ENCODE results near the gene SNRNP200. TPM values are rescaled to one million over a fixed set of nuclear protein-coding genes. Genes with fewer than 3 reads are reported as not detected.
A peak's percentile ranks its signal among the peaks of the same experiment; 100 is the strongest.

SNRNP200 gene
- polyA plus RNA-seq, 2 of the 4 experiments (the other 2 are of a cell fraction): 118 to 202 TPM

- DNase-seq (ENCODE audit: low read depth in 1 of 2, low spot score in 1 of 2): no peak
Measured at GRCh38 chr2:96320326-96320725, 15.0 kb upstream of the SNRNP200 start.

GRCh38 chr2:96319396-96319795, 14.1 kb upstream of the SNRNP200 start:
- 94% methylated on average over 1 of the region's 1 CpG for WGBS (ENCODE audit: missing lambda C conversion rate)
- no peak for FAIRE-seq
- CTCF ChIA-PET: interaction anchor here (2.4 kb wide), 1 partner anchor 8 kb away, joined by 9 read pairs; no protein-coding TSS in a partner anchor

More at GRCh38 chr2:96320326-96320725, 15.0 kb upstream of the SNRNP200 start:
- CTCF ChIA-PET: interaction anchor here (1.3 to 2.4 kb wide), 3 partner anchors 9 to 189 kb away, joined by 5 to 9 read pairs (median 8); no protein-coding TSS in a partner anchor
- ATAC-seq (no peak), FAIRE-seq (no peak)
- H3K4me1 ChIP-seq: peaks cover 15% of the 10 kb centered on the region
- no peaks in the 10 kb centered on the region for H3K9me3 ChIP-seq
- no peak overlapping the region for H3K4me3 ChIP-seq
- POLR2A ChIA-PET: interaction anchor here (0.5 to 2.8 kb wide), 5 partner anchors 12 to 201 kb away, joined by 3 to 22 read pairs (median 5); partner anchors contain the start of gene SNRNP200
- H3K4me2 ChIP-seq: peak overlapping the region; percentile 99
- H3K27ac ChIP-seq: no peak overlapping the region
- 84% methylated on average over 3 of the region's 3 CpGs for WGBS (ENCODE audit: missing lambda C conversion rate)
- TF ChIP-seq PHF8 (IDR thresholded peaks at IDR 0.05; ENCODE audit: borderline replicate concordance, low read depth) (no peak), ZSCAN20 (CRISPR knock-in tag; IDR thresholded peaks at IDR 0.05) (no peak), KDM5A (IDR thresholded peaks at IDR 0.05) (no peak), FOSL2 (IDR thresholded peaks at IDR 0.05) (no peak), FOSL2 (CRISPR knock-in tag; IDR thresholded peaks at IDR 0.05) (no peak), HMGXB4 (CRISPR knock-in tag; IDR thresholded peaks at IDR 0.05; ENCODE audit: borderline replicate concordance) (no peak)

GRCh38 chr2:96318723-96319122, 13.4 kb upstream of the SNRNP200 start:
- WGBS (ENCODE audit: missing lambda C conversion rate): 94% methylated on average over 4 of the region's 4 CpGs
- Histone ChIP-seq H3K4me3 (no peak overlapping the region), H3K27ac (no peak overlapping the region), H3K4me2 (no peak overlapping the region), H3K4me1 (peaks cover 15% of the 10 kb centered on the region), H3K9me3 (no peaks in the 10 kb centered on the region)
- FAIRE-seq (no peak), DNase-seq (ENCODE audit: low read depth in 1 of 2, low spot score in 1 of 2) (no peak), ATAC-seq (no peak)
- no peak for TF ChIP-seq HEYL (CRISPR knock-in tag; IDR thresholded peaks at IDR 0.05)
- TF ChIP-seq ESRRA (IDR thresholded peaks at IDR 0.05; ENCODE audit: borderline replicate concordance, low read length): no peak
- TF ChIP-seq MYC (IDR thresholded peaks at IDR 0.05; ENCODE audit: borderline replicate concordance, low read length): no peak
- TF ChIP-seq TFCP2L1 (CRISPR knock-in tag; IDR thresholded peaks at IDR 0.05): no peak
- ChIA-PET CTCF (no interaction called here), POLR2A (no interaction called here)

More at GRCh38 chr2:96319396-96319795, 14.1 kb upstream of the SNRNP200 start:
- Histone ChIP-seq H3K4me3 (no peak overlapping the region), H3K4me2 (no peak overlapping the region), H3K9me3 (no peaks in the 10 kb centered on the region), H3K4me1 (peaks cover 15% of the 10 kb centered on the region), H3K27ac (no peak overlapping the region)
- TF ChIP-seq EHMT2 (IDR thresholded peaks at IDR 0.05; ENCODE audit: low read depth): no peak
- TF ChIP-seq CHD2 (IDR thresholded peaks at IDR 0.05; ENCODE audit: low read length, partially characterized antibody): no peak
- no peak for TF ChIP-seq CHD4 (IDR thresholded peaks at IDR 0.05; ENCODE audit: borderline replicate concordance)
- no peak for TF ChIP-seq JUN (IDR thresholded peaks at IDR 0.05)
- no peak for TF ChIP-seq POLR2AphosphoS2 (conservative IDR thresholded peaks at IDR 0.05; ENCODE audit: low read length)
- TF ChIP-seq ZNF302 (CRISPR knock-in tag; IDR thresholded peaks at IDR 0.05): no peak
- TF ChIP-seq CEBPB (IDR thresholded peaks at IDR 0.05): no peak
- TF ChIP-seq HMGXB4 (CRISPR knock-in tag; IDR thresholded peaks at IDR 0.05; ENCODE audit: borderline replicate concordance): no peak
- no peak for TF ChIP-seq KDM5A (IDR thresholded peaks at IDR 0.05)
- no peak for TF ChIP-seq HEYL (CRISPR knock-in tag; IDR thresholded peaks at IDR 0.05)
- ATAC-seq: no peak
- DNase-seq (ENCODE audit: low read depth in 1 of 2, low spot score in 1 of 2): no peak
- POLR2A ChIA-PET: no interaction called here

All from A549 (cell line).